CD14-positive monocyte (primary cell): Measurements from ENCODE around the gene MAP3K13. TPM values are rescaled to one million over a fixed set of nuclear protein-coding genes. Genes with fewer than 3 reads are reported as not detected.

ENCODE experiments used
- DNase-seq, 3 donors: peaks; one replicate each; pipeline ENCODE4 v3.0.0-alpha.2; 2011 to 2022
- H2AFZ ChIP-seq: 2 replicates; pipeline ENCODE4 v1.6.0; 2012; ENCODE audit warnings: mild to moderate bottlenecking, low read depth, low read length, inconsistent platforms; ENCODE audit not compliant: insufficient read depth, poor library complexity, severe bottlenecking
- H3K27ac ChIP-seq, 2 donors: 1 replicate in 1 of 2; 2 replicates in 1 of 2; pipeline ENCODE4 v1.5.1; 2012 to 2013; ENCODE audit warnings: low read length in 2 of 2, control low read depth in 1 of 2, inconsistent platforms in 1 of 2, low read depth in 1 of 2, mild to moderate bottlenecking in 1 of 2
- H3K27me3 ChIP-seq, 2 donors: one replicate each; pipeline versions ENCODE4 v1.6.0 to v1.6.1; 2011 to 2013; ENCODE audit warnings: low read length in 2 of 2; ENCODE audit not compliant: control insufficient read depth in 2 of 2, insufficient read depth in 2 of 2
- H3K36me3 ChIP-seq, 2 donors: replicated peaks in 1 of 2; 1 replicate in 1 of 2; 2 replicates in 1 of 2; pipeline versions ENCODE4 v1.5.1 to v1.6.1; 2012 to 2013; ENCODE audit warnings: low read length in 2 of 2, control low read depth in 1 of 2, inconsistent platforms in 1 of 2, mild to moderate bottlenecking in 1 of 2; ENCODE audit not compliant: insufficient read depth in 2 of 2, control insufficient read depth in 1 of 2
- H3K4me1 ChIP-seq, 2 donors: 1 replicate in 1 of 2; 2 replicates in 1 of 2; pipeline versions ENCODE4 v1.5.1 to v1.6.1; 2012 to 2013; ENCODE audit warnings: low read length in 2 of 2, control low read depth in 1 of 2, inconsistent platforms in 1 of 2, mild to moderate bottlenecking in 1 of 2, moderate library complexity in 1 of 2; ENCODE audit not compliant: insufficient read depth in 2 of 2, control insufficient read depth in 1 of 2
- H3K4me2 ChIP-seq: replicated peaks from 2 replicates; pipeline ENCODE3; 2012; ENCODE audit warnings: low read length, moderate library complexity, mild to moderate bottlenecking; ENCODE audit not compliant: poor library complexity, severe bottlenecking; ENCODE audit errors: extremely low read depth
- H3K4me3 ChIP-seq, 3 experiments: fragments of 200-600 bp in 1 of 3; sonication (generic) in 1 of 3; replicated peaks in 1 of 3; 1 replicate in 2 of 3; 2 replicates in 1 of 3; pipeline ENCODE4 v1.5.1; 2011 to 2013; ENCODE audit warnings: low read length in 3 of 3, mild to moderate bottlenecking in 3 of 3, control low read depth in 2 of 3, low read depth in 2 of 3, inconsistent platforms in 1 of 3, moderate library complexity in 1 of 3
- H3K79me2 ChIP-seq: 2 replicates; pipeline ENCODE4 v1.6.0; 2012; ENCODE audit warnings: mild to moderate bottlenecking, control low read depth, inconsistent platforms, low read length, moderate library complexity; ENCODE audit not compliant: insufficient read depth
- H3K9ac ChIP-seq: 2 replicates; pipeline ENCODE4 v1.6.0; 2017; ENCODE audit warnings: low read length, mild to moderate bottlenecking; ENCODE audit not compliant: insufficient read depth, poor library complexity, severe bottlenecking
- H3K9me3 ChIP-seq, 2 donors: replicated peaks in 1 of 2; 1 replicate in 1 of 2; 2 replicates in 1 of 2; pipeline versions ENCODE4 v1.5.1 to v1.6.1; 2012 to 2013; ENCODE audit warnings: low read length in 2 of 2, control low read depth in 1 of 2; ENCODE audit not compliant: control insufficient read depth in 1 of 2, insufficient read depth in 1 of 2
- H4K20me1 ChIP-seq: 2 replicates; pipeline ENCODE4 v1.6.0; 2012; ENCODE audit warnings: mild to moderate bottlenecking, low read length, control low read depth, moderate library complexity; ENCODE audit not compliant: insufficient read depth
- H3K27ac Mint-ChIP-seq, 7 donors: one replicate each; pipeline ENCODE4 v1.8.0; 2020; ENCODE audit warnings: mild to moderate bottlenecking in 7 of 7, mixed read lengths in 7 of 7, moderate library complexity in 6 of 7, inconsistent platforms in 2 of 7
- H3K27me3 Mint-ChIP-seq, 3 donors: one replicate each; pipeline ENCODE4 v1.8.0; 2021 to 2022; ENCODE audit warnings: low read depth in 3 of 3, mild to moderate bottlenecking in 3 of 3, mixed read lengths in 3 of 3, moderate library complexity in 3 of 3, inconsistent platforms in 1 of 3
- H3K36me3 Mint-ChIP-seq, 2 donors: one replicate each; pipeline ENCODE4 v1.8.0; 2020; ENCODE audit warnings: mixed read lengths in 2 of 2, inconsistent platforms in 1 of 2, mild to moderate bottlenecking in 1 of 2
- H3K4me1 Mint-ChIP-seq: one replicate; pipeline ENCODE4 v1.8.0; 2020; ENCODE audit warnings: mild to moderate bottlenecking, mixed read lengths
- H3K4me3 Mint-ChIP-seq, 2 donors: one replicate each; pipeline ENCODE4 v1.8.0; 2020; ENCODE audit warnings: mild to moderate bottlenecking in 2 of 2, mixed read lengths in 2 of 2, moderate library complexity in 1 of 2
- H3K9me3 Mint-ChIP-seq, 7 donors: one replicate each; pipeline ENCODE4 v1.8.0; 2020 to 2022; ENCODE audit warnings: mixed read lengths in 7 of 7, mild to moderate bottlenecking in 6 of 7, moderate library complexity in 6 of 7, inconsistent platforms in 2 of 7
- CTCF ChIP-seq: fragments of 200-600 bp; IDR thresholded peaks from one replicate; pipeline ENCODE4 v1.8.0; 2022; ENCODE audit warnings: antibody characterized with exemption, mild to moderate bottlenecking
- WGBS: methylation state at CpG from one replicate; pipeline ENCODE4 v1.1.5; 2013; ENCODE audit warnings: missing lambda C conversion rate; ENCODE audit not compliant: insufficient coverage; 5-methylcytosine and 5-hydroxymethylcytosine counted together
- intact Hi-C, 2 donors: fragments of 100-400 bp; cut with micrococcal nuclease; formaldehyde crosslinking; loops; one replicate each; pipeline versions ENCODE4 v1.15.0 to v1.15.1; 2023
- polyA plus RNA-seq, 3 donors: library from polyadenylated mRNA; depleted of rRNA in 1 of 3; unstranded in 2 of 3; stranded (reverse) in 1 of 3; fragments of 300-500 nt in 2 of 3; fragments of >200 nt in 1 of 3; fragmentation: Illumina TruSeq in 2 of 3; gene quantifications; 1 replicate in 2 of 3; 2 replicates in 1 of 3; pipeline ENCODE4 v1.2.3, GENCODE V29; 2012 to 2021

The MAP3K13 gene
- polyA plus RNA-seq, 3 donors: 5.0 to 34.2 (median 30.9) TPM

- H3K36me3 ChIP-seq: no peaks in the 10 kb centered on the region
- no peaks in the 10 kb centered on the region for H3K79me2 ChIP-seq
- intact Hi-C loops: no loop called here
- peak in 1 of 3 donors; percentile 15 for DNase-seq
- Mint-ChIP-seq H3K4me3 (no peak overlapping the region), H3K36me3 (no peaks in the 10 kb centered on the region), H3K4me1 (peaks cover 30% of the 10 kb centered on the region), H3K27ac (no peak overlapping the region), H3K9me3 (peaks cover 0 to 5% (median 3%) of the 10 kb centered on the region in 7 donors), H3K27me3 (no peaks in the 10 kb centered on the region)
- no peak overlapping the region for H3K27ac ChIP-seq
- H3K4me2 ChIP-seq: no peak overlapping the region
- no peaks in the 10 kb centered on the region for H4K20me1 ChIP-seq
- no peaks in the 10 kb centered on the region for H3K9me3 ChIP-seq
- TF ChIP-seq CTCF: no peak
- H3K4me1 ChIP-seq: peaks cover 22 to 31% of the 10 kb centered on the region in 2 donors
- no peak overlapping the region for H2AFZ ChIP-seq
- no peak overlapping the region for H3K4me3 ChIP-seq
- no peak overlapping the region for H3K9ac ChIP-seq
- no peaks in the 10 kb centered on the region for H3K27me3 ChIP-seq
Measured at GRCh38 chr3:185335799-185336198, 27.1 kb upstream of the MAP3K13 start.

GRCh38 chr3:185337231-185337816, 25.6 kb upstream of the MAP3K13 start:
- H3K4me3 Mint-ChIP-seq: no peak overlapping the region

More at GRCh38 chr3:185337231-185337816, 25.6 kb upstream of the MAP3K13 start:
- H3K4me1 Mint-ChIP-seq: peaks cover 30% of the 10 kb centered on the region
- Histone ChIP-seq H3K27ac (no peak overlapping the region), H3K4me2 (no peak overlapping the region), H4K20me1 (no peaks in the 10 kb centered on the region), H3K27me3 (no peaks in the 10 kb centered on the region), H3K4me1 (peaks cover 16 to 26% of the 10 kb centered on the region in 2 donors), H3K9ac (no peak overlapping the region), H3K79me2 (no peaks in the 10 kb centered on the region), H2AFZ (no peak overlapping the region), H3K9me3 (no peaks in the 10 kb centered on the region), H3K36me3 (no peaks in the 10 kb centered on the region), H3K4me3 (no peak overlapping the region)
- no peaks in the 10 kb centered on the region for H3K36me3 Mint-ChIP-seq
- H3K9me3 Mint-ChIP-seq: peaks cover 0 to 5% (median 3%) of the 10 kb centered on the region in 7 donors
- intact Hi-C loops: no loop called here
- no peak overlapping the region for H3K27ac Mint-ChIP-seq
- WGBS: no CpG with 5 or more reads among the region's 5 CpGs
- H3K27me3 Mint-ChIP-seq: no peaks in the 10 kb centered on the region
- DNase-seq: no peak
- no peak for TF ChIP-seq CTCF
